NCI-H146 treated with DMSO at 0.1 percent for 48 hours (cell line): ENCODE data around the gene GRID1.

Experiments used
- DNase-seq: peaks from one replicate; lab custom pipeline; 2025; ENCODE audit not compliant: unreplicated experiment; lab: John Stamatoyannopoulos, UW

The GRID1 gene

GRCh38 chr10:86197166-86197790 lies 169.3 kb downstream of the GRID1 start:
- no peak for DNase-seq

- DNase-seq: no peak
Measured at GRCh38 chr10:86195521-86196157, 171.0 kb downstream of the GRID1 start.

GRCh38 chr10:86194684-86195083 lies 171.9 kb downstream of the GRID1 start:
- no peak for DNase-seq

GRCh38 chr10:86193841-86194240 lies 172.8 kb downstream of the GRID1 start:
- no peak for DNase-seq

GRCh38 chr10:86192691-86193090 lies 173.9 kb downstream of the GRID1 start:
- no peak for DNase-seq

GRCh38 chr10:86192147-86192546 lies 174.4 kb downstream of the GRID1 start:
- no peak for DNase-seq

- no peak for DNase-seq
Measured at GRCh38 chr10:86191686-86192085, 174.9 kb downstream of the GRID1 start.

GRCh38 chr10:86191166-86191565 lies 175.4 kb downstream of the GRID1 start:
- DNase-seq: no peak

GRCh38 chr10:86190291-86190690 lies 176.3 kb downstream of the GRID1 start:
- no peak for DNase-seq

- DNase-seq: no peak
Measured at GRCh38 chr10:86189891-86190290, 176.7 kb downstream of the GRID1 start.

- no peak for DNase-seq
Measured at GRCh38 chr10:86188796-86189558, 177.6 kb downstream of the GRID1 start.

GRCh38 chr10:86188326-86188725 lies 178.3 kb downstream of the GRID1 start:
- DNase-seq: no peak

GRCh38 chr10:86187499-86188239 lies 178.9 kb downstream of the GRID1 start:
- DNase-seq: no peak

- no peak for DNase-seq
Measured at GRCh38 chr10:86186633-86187032, 180.0 kb downstream of the GRID1 start.

- DNase-seq: no peak
Measured at GRCh38 chr10:86182595-86182994, 184.0 kb downstream of the GRID1 start.

GRCh38 chr10:86182150-86182549 lies 184.4 kb downstream of the GRID1 start:
- DNase-seq: no peak

- no peak for DNase-seq
Measured at GRCh38 chr10:86180861-86181260, 185.7 kb downstream of the GRID1 start.

GRCh38 chr10:86179961-86180360 lies 186.6 kb downstream of the GRID1 start:
- DNase-seq: no peak

- DNase-seq: no peak
Measured at GRCh38 chr10:86179153-86179524, 187.5 kb downstream of the GRID1 start.

- DNase-seq: no peak
Measured at GRCh38 chr10:86178401-86179152, 188.0 kb downstream of the GRID1 start.
